ENCODE data around the gene KCNJ9. TPM values are rescaled to one million over a fixed set of nuclear protein-coding genes. Genes with fewer than 3 reads are reported as not detected.

Gene KCNJ9
- total RNA-seq, 5 donors from 2014 or later (not counting 1 experiment from before 2014, with no cell fraction given): not detected

DNA sequence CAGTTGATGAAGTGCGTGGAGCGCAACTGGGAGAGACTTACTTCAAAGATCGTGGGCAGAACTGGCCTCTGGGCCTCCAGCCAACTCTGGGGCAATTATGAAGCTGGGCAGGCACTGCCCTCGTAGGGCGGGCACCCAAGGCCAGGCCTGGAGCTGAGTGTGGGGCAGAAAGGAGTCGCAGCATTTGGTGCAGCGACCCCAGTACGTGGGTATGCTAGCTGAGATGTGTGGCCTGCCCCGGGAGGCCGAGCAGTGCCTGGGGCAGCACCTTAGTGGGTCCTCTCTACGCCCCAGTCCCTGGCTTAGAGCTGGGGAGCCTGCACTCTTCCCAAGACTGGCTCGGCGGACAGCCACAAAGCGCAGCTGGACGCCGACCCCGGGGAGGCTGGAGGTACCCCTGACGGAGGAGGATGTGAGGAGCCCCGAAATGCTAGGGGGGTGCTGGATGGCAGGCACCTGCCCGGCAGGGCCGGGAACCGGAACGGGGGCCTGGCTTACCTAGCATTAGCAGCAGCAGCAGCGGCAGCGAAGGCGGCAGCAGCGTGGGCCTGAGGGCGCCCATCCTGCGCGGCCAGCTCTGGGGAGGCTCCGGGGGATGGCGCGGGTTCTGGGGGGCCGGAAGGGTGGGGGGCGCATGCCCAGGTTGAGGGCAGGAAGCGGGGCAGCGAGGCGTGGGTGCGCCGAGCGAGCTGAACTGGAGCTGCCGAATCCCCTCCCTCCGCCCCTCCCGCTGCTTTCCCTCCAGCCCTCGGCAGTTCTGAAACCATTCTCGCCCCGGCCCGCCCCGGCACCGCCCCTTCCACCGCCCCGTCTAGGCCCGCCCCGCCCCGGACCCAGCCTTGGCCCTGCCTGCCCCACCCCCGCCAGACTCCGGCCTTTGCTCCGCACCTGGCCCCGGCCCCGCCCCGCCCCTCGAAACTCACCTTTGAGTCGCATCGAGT lies 16.8 kb downstream of the KCNJ9 start, which contains the start of gene IGSF8:
Gene IGSF8 (minus strand): TSS at position 709 of the 941 bp plus-strand sequence. CDS start 147 bp downstream, at position 562.
- peak; percentile 75 to 78 (median 77) for ATAC-seq (replicated peaks in 1 of 4)

DNA sequence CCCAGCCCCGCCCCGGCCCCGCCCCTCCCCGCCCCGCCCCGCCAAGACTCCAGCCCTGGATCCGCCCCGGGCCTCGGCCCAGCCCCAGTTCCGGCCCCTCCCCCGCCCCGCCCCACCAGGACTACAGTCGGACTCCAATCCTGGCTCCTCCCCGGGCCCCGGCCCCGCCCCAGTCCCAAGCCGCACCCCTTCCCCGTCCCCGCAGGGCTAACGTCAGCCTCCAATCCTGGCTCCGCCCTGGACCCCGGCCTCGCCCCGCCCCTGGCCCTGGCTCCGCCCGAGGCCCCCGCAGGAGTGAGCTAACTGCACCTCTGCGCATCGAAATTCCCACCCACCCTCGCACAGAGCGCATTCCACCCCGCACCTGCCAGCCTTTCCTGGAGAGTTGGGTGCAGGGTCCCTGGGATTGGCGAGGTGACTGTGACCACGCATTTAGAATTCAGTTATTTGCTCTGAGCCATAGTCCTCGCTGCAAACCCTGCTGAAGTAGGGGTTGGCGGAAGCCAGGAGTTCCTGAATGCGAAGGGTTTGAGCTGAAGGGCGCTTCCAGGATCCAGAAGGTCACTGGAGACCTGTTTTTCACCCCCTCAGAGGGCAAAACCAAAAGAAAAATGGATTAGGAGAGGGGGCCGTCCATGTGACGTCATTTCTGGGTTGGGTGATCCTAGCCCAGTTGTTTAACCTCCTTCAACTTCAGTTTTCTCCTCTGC lies 17.7 kb downstream of the KCNJ9 start:
- Histone ChIP-seq H3K4me1 (ENCODE audit: control insufficient read depth in 1 of 2, extremely low read depth in 1 of 2, insufficient read depth in 2 of 2, low read length in 2 of 2) (peaks cover 12 to 66% of the 10 kb centered on the region in 2 experiments), H3K36me3 (ENCODE audit: control insufficient read depth in 2 of 2, extremely low read depth in 1 of 2, insufficient read depth in 1 of 2, low read length in 1 of 2) (peaks cover 5 to 17% of the 10 kb centered on the region in 2 donors), H3K4me3 (ENCODE audit: control insufficient read depth in 1 of 2, extremely low read depth in 1 of 2, low read length in 1 of 2) (peak overlapping the region; percentile 60 to 65), H3K9me3 (no peaks in the 10 kb centered on the region), H3K27me3 (replicated peaks in 1 of 2; ENCODE audit: control insufficient read depth in 2 of 2, extremely low read depth in 1 of 2, insufficient read depth in 2 of 2, low read length in 1 of 2) (peaks cover 0 to 2% of the 10 kb centered on the region in 2 experiments), H3K27ac (ENCODE audit: low read length) (peak overlapping the region; percentile 99)
- peak; percentile 93 to 99 (median 98) for DNase-seq
- H3K27ac Mint-ChIP-seq: peak overlapping the region; percentile 94 to 98
- peak overlapping the region; percentile 68 to 91 (median 78) for H3K4me3 Mint-ChIP-seq
- no peaks in the 10 kb centered on the region for H3K27me3 Mint-ChIP-seq
- ChIA-PET POLR2A (interaction anchor here in 1 of 2 donors (0.6 kb wide), 1 partner anchor 392 kb away, joined by 4 read pairs; no protein-coding TSS in a partner anchor), CTCF (interaction anchor here (0.8 to 4.6 kb wide), 10 partner anchors 11 to 192 kb away, joined by 3 to 26 read pairs (median 4); no protein-coding TSS in a partner anchor)
- no peaks in the 10 kb centered on the region for H3K9me3 Mint-ChIP-seq
- peak; percentile 86 to 91 (median 88) for ATAC-seq (replicated peaks in 1 of 4)
- 1% methylated on average over 22 of the region's 40 CpGs for WGBS (ENCODE audit: insufficient coverage)
- peaks cover 62 to 64% (median 62%) of the 10 kb centered on the region in 3 donors for H3K4me1 Mint-ChIP-seq
- H3K36me3 Mint-ChIP-seq: peaks cover 3% of the 10 kb centered on the region

More for the DNA sequence above, 16.8 kb downstream of the KCNJ9 start, which contains the start of gene IGSF8:
- peak within 1 kb of the TSS; percentile 99 for H3K27ac ChIP-seq (ENCODE audit: low read length)
- Mint-ChIP-seq H3K36me3 (peaks cover 3% of the 10 kb centered on the region), H3K9me3 (no peaks in the 10 kb centered on the region), H3K27me3 (no peaks in the 10 kb centered on the region), H3K27ac (peak within 1 kb of the TSS; percentile 94 to 98), H3K4me3 (peak within 1 kb of the TSS; percentile 87 to 91 (median 89)), H3K4me1 (peaks cover 62 to 69% (median 66%) of the 10 kb centered on the region in 3 donors)
- peaks cover 0 to 2% of the 10 kb centered on the region in 2 experiments for H3K27me3 ChIP-seq (replicated peaks in 1 of 2; ENCODE audit: control insufficient read depth in 2 of 2, extremely low read depth in 1 of 2, insufficient read depth in 2 of 2, low read length in 1 of 2)
- POLR2A ChIA-PET: interaction anchor here (0.6 to 1.2 kb wide), 3 partner anchors 13 to 1164 kb away, joined by 3 to 4 read pairs (median 3); no protein-coding TSS in a partner anchor
- CTCF ChIA-PET: interaction anchor here (0.5 to 4.6 kb wide), 13 partner anchors 10 to 194 kb away, joined by 3 to 26 read pairs (median 5); no protein-coding TSS in a partner anchor
- H3K36me3 ChIP-seq (ENCODE audit: control insufficient read depth in 2 of 2, extremely low read depth in 1 of 2, insufficient read depth in 1 of 2, low read length in 1 of 2): peaks cover 5 to 24% of the 10 kb centered on the region in 2 donors
- peak within 1 kb of the TSS; percentile 71 to 95 for H3K4me3 ChIP-seq (ENCODE audit: control insufficient read depth in 1 of 2, extremely low read depth in 1 of 2, low read length in 1 of 2)
- WGBS (ENCODE audit: insufficient coverage): 2% methylated on average over 46 of the region's 64 CpGs
- no peaks in the 10 kb centered on the region for H3K9me3 ChIP-seq
- peak; percentile 85 to 96 (median 92) for DNase-seq
- H3K4me1 ChIP-seq (ENCODE audit: control insufficient read depth in 1 of 2, extremely low read depth in 1 of 2, insufficient read depth in 2 of 2, low read length in 2 of 2): peaks cover 12 to 71% of the 10 kb centered on the region in 2 experiments

DNA sequence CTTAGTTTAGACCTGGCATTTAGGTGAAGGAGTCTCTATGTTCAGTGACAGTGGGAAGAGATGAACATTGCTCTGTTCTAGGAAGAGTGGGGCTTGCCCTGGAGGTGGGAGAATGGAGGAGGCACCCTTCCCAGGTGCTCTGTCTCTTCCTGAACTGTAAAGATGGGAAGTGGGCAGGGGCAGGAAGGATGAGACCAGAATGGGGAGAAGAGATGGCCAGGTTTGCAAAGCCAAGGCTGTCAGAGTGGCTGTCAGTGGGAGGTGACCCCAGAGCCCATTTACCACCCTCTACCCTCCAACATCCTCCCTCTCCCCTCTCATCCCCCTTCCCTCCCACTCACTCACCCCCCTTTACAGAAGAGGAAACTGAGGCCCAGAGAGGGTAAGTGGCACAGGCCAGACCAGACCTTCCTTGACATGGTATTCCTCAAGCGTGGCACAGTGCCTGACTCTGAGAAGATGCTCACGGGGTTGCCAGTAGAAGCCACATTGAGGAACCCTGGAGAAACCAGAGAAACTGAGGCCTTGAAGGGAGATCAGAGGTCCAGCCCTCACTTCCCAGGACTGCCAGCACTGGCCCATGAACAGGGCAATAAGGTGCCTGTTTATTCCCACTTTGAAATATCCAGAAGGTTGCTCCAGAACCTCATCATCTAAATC lies 18.5 kb downstream of the KCNJ9 start:
- H3K4me1 Mint-ChIP-seq: peaks cover 54 to 57% (median 57%) of the 10 kb centered on the region in 3 donors
- Histone ChIP-seq H3K36me3 (ENCODE audit: control insufficient read depth in 2 of 2, extremely low read depth in 1 of 2, insufficient read depth in 1 of 2, low read length in 1 of 2) (peaks cover 5 to 8% of the 10 kb centered on the region in 2 donors), H3K4me3 (ENCODE audit: control insufficient read depth in 1 of 2, extremely low read depth in 1 of 2, low read length in 1 of 2) (no peak overlapping the region), H3K27me3 (replicated peaks in 1 of 2; ENCODE audit: control insufficient read depth in 2 of 2, extremely low read depth in 1 of 2, insufficient read depth in 2 of 2, low read length in 1 of 2) (peaks cover 0 to 2% of the 10 kb centered on the region in 2 experiments), H3K4me1 (ENCODE audit: control insufficient read depth in 1 of 2, extremely low read depth in 1 of 2, insufficient read depth in 2 of 2, low read length in 2 of 2) (peaks cover 12 to 66% of the 10 kb centered on the region in 2 experiments), H3K9me3 (no peaks in the 10 kb centered on the region), H3K27ac (ENCODE audit: low read length) (peak overlapping the region; percentile 99)
- DNase-seq (peak in 1 of 35 experiments; percentile 14), ATAC-seq (replicated peaks in 1 of 4) (no peak)
- H3K27ac Mint-ChIP-seq: peak overlapping the region; percentile 94 to 98
- H3K9me3 Mint-ChIP-seq: no peaks in the 10 kb centered on the region
- ChIA-PET POLR2A (no interaction called here), CTCF (interaction anchor here (0.7 to 4.6 kb wide), 8 partner anchors 13 to 191 kb away, joined by 3 to 26 read pairs (median 6); partner anchors contain the start of gene PEX19 (in 1 of the 2))
- H3K4me3 Mint-ChIP-seq: peak overlapping the region; percentile 68 to 91 (median 78)
- peaks cover under 1% of the 10 kb centered on the region for H3K36me3 Mint-ChIP-seq
- H3K27me3 Mint-ChIP-seq: no peaks in the 10 kb centered on the region
- 96% methylated on average over 2 of the region's 2 CpGs for WGBS (ENCODE audit: insufficient coverage)

DNA sequence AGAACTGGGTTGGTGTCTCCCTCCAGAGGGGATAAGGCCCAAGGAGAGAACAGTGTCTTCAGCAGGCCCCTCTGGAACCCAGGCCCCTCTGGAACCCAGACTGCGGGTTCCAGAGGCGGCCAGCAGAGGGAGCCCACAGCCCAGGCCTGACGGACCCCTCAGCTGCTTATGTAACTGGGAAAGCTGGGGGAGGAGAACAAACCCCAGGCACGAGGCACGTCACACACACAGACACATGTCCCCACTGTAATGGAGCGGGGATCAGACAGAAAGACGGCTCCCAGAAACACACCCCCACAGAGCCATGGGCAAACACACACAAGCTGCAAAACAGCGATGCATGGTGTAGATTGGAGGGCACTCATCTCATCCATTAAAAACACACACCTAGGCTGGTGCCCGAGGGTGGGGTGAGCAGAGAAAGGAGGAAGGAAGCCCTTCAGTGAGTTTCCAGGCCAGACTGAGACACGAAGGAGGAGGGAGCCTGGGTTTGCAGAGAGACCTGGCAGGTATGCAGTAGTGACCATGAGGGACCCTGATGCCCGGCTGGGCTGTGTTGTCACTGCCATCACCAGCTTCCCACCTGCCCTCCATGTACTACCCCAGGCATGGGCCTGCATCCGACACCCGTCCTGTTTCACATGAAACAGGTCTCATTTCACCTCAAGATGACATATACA lies 19.8 kb downstream of the KCNJ9 start:
- CTCF ChIA-PET: interaction anchor here (0.6 to 3.6 kb wide), 17 partner anchors 14 to 266 kb away, joined by 3 to 25 read pairs (median 3); partner anchors contain the start of genes DCAF8 (in 1 of the 2), NHLH1 (in 1 of the 2) and PEX19 (in 1 of the 2)
- DNase-seq: peak; percentile 50 to 84 (median 65)
- 53% methylated on average over 2 of the region's 13 CpGs for WGBS (ENCODE audit: insufficient coverage)
- Mint-ChIP-seq H3K27me3 (no peaks in the 10 kb centered on the region), H3K4me1 (peaks cover 42 to 48% (median 47%) of the 10 kb centered on the region in 3 donors), H3K9me3 (no peaks in the 10 kb centered on the region), H3K36me3 (no peaks in the 10 kb centered on the region), H3K27ac (peak overlapping the region; percentile 94 to 98), H3K4me3 (peak overlapping the region; percentile 11 to 60 (median 25))
- H3K9me3 ChIP-seq: no peaks in the 10 kb centered on the region
- POLR2A ChIA-PET: interaction anchor here in 1 of 2 donors (0.7 kb wide), 1 partner anchor 191 kb away, joined by 4 read pairs; no protein-coding TSS in a partner anchor
- ATAC-seq (replicated peaks in 1 of 4): peak in 3 of 4 experiments; percentile 10 to 47 (median 16)
- H3K27ac ChIP-seq (ENCODE audit: low read length): peak overlapping the region; percentile 99
- H3K36me3 ChIP-seq (ENCODE audit: control insufficient read depth in 2 of 2, extremely low read depth in 1 of 2, insufficient read depth in 1 of 2, low read length in 1 of 2): no peaks in the 10 kb centered on the region
- H3K27me3 ChIP-seq (replicated peaks in 1 of 2; ENCODE audit: control insufficient read depth in 2 of 2, extremely low read depth in 1 of 2, insufficient read depth in 2 of 2, low read length in 1 of 2): peaks cover 0 to 2% of the 10 kb centered on the region in 2 experiments
- peaks cover 11 to 53% of the 10 kb centered on the region in 2 experiments for H3K4me1 ChIP-seq (ENCODE audit: control insufficient read depth in 1 of 2, extremely low read depth in 1 of 2, insufficient read depth in 2 of 2, low read length in 2 of 2)
- no peak overlapping the region for H3K4me3 ChIP-seq (ENCODE audit: control insufficient read depth in 1 of 2, extremely low read depth in 1 of 2, low read length in 1 of 2)
